HepG2 (cell line): ENCODE results near the gene SLC6A7. TPM values are rescaled to one million over a fixed set of nuclear protein-coding genes. Genes with fewer than 3 reads are reported as not detected.

Experiments used
- ARNTL ChIP-seq: sonication (generic); formaldehyde crosslinking; IDR thresholded peaks from 2 replicates; pipeline ENCODE4 v1.4.0; 2020; ENCODE audit warnings: mild to moderate bottlenecking, missing genetic modification reagents
- DDIT3 ChIP-seq: sonication (generic); formaldehyde crosslinking; IDR thresholded peaks from 2 replicates; pipeline ENCODE4 v1.4.0; 2020; ENCODE audit warnings: mild to moderate bottlenecking, missing genetic modification reagents
- NFAT5 ChIP-seq: sonication (generic); formaldehyde crosslinking; IDR thresholded peaks from 2 replicates; pipeline ENCODE4 v1.4.0; 2020; ENCODE audit warnings: missing genetic modification reagents
- polyA plus RNA-seq, 8 experiments: library from polyadenylated mRNA; depleted of rRNA in 3 of 8; stranded (reverse) in 7 of 8; unstranded in 1 of 8; fragments of >200 nt; fragmentation: Illumina TruSeq in 4 of 8; extraction: Trizol in 4 of 8; gene quantifications; 2 replicates each; pipeline versions ENCODE4 v1.2.1 to v1.2.3, GENCODE V29; 2011 to 2016; ENCODE audit warnings: low read depth in 4 of 8, missing spikeins in 1 of 8, mixed read lengths in 1 of 8; ENCODE audit not compliant: insufficient read depth in 1 of 8
- total RNA-seq, 5 experiments: library from RNA; depleted of rRNA; stranded (reverse); fragments of >200 nt; fragmentation: Illumina TruSeq; extraction: Trizol; gene quantifications; 2 replicates each; pipeline ENCODE4 v1.2.3, GENCODE V29; 2016; ENCODE audit warnings: low read depth in 1 of 5
- TF ChIP-seq, protein P1 (sequence below): sonication (generic); formaldehyde crosslinking; IDR thresholded peaks from 2 replicates; pipeline ENCODE4 v1.4.0; 2020; ENCODE audit warnings: mild to moderate bottlenecking, low read depth, missing genetic modification reagents
- TF ChIP-seq, protein P2 (sequence below): sonication (generic); formaldehyde crosslinking; conservative IDR thresholded peaks from 2 replicates; pipeline ENCODE4 v1.4.0; 2020; ENCODE audit warnings: mild to moderate bottlenecking, missing genetic modification reagents, moderate library complexity

The SLC6A7 gene
- total and polyA plus RNA-seq, 2 of the 13 experiments (the other 11 are each of a cell fraction or from before 2014, with no cell fraction given): not detected

DNA sequence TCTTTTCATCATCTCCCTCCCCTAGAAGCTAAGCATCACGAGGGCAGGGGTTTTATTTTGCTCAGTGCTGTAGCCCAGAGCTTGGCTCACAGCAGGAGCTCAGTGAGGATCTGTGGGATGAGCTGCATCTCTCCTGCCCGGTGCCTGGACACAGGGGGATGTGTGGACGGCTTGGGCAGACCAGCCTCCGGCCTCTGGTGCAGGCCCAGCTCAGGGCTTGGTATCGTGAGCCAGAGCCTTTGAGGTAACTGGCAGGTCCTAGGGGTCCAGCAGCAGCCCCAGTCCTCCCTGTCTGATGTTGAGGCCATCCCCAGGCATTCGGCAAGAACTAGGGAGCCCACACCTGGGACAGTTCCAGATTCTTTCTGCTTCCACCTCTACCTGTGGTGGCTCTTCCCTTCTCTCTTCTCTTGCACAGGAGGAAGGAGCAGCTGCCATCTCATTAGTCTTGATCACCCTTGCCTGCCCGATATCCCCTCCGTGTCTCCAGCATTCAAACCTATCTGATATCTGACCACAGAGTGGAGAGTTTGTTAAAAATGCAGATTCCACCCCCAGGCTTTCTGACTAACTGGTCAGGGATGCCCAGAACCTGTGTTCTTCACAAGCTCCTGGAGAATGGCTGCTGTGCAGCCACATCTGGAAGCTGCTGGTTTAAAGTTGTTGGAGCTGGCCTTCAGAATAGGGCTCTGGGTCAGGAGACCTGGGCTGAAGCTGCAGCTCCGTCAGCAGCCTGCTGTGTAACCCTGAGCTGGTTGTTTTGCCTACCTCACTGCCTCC is 7.9 kb upstream of the SLC6A7 start (continued):
- TF ChIP-seq ARNTL (CRISPR knock-in tag) (no peak), NFAT5 (no peak), DDIT3 (CRISPR knock-in tag) (no peak)
- TF ChIP-seq, protein P1, sequence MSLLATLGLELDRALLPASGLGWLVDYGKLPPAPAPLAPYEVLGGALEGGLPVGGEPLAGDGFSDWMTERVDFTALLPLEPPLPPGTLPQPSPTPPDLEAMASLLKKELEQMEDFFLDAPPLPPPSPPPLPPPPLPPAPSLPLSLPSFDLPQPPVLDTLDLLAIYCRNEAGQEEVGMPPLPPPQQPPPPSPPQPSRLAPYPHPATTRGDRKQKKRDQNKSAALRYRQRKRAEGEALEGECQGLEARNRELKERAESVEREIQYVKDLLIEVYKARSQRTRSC (CRISPR knock-in tag): no peak
- TF ChIP-seq, protein P2, sequence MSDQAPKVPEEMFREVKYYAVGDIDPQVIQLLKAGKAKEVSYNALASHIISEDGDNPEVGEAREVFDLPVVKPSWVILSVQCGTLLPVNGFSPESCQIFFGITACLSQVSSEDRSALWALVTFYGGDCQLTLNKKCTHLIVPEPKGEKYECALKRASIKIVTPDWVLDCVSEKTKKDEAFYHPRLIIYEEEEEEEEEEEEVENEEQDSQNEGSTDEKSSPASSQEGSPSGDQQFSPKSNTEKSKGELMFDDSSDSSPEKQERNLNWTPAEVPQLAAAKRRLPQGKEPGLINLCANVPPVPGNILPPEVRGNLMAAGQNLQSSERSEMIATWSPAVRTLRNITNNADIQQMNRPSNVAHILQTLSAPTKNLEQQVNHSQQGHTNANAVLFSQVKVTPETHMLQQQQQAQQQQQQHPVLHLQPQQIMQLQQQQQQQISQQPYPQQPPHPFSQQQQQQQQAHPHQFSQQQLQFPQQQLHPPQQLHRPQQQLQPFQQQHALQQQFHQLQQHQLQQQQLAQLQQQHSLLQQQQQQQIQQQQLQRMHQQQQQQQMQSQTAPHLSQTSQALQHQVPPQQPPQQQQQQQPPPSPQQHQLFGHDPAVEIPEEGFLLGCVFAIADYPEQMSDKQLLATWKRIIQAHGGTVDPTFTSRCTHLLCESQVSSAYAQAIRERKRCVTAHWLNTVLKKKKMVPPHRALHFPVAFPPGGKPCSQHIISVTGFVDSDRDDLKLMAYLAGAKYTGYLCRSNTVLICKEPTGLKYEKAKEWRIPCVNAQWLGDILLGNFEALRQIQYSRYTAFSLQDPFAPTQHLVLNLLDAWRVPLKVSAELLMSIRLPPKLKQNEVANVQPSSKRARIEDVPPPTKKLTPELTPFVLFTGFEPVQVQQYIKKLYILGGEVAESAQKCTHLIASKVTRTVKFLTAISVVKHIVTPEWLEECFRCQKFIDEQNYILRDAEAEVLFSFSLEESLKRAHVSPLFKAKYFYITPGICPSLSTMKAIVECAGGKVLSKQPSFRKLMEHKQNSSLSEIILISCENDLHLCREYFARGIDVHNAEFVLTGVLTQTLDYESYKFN (CRISPR knock-in tag): no peak
